Gastrocnemius medialis (tissue), 4 donors: Measurements from ENCODE around the gene TMEM217. TPM values are rescaled to one million over a fixed set of nuclear protein-coding genes. Genes with fewer than 3 reads are reported as not detected.

Experiments used
- ATAC-seq, 2 donors: fragments of 150-250 bp; one replicate each; pipeline ENCODE4 v1.9.1; 2016
- DNase-seq, 2 donors: peaks; one replicate each; pipeline ENCODE4 v3.0.0-alpha.2; 2019
- H3K27ac ChIP-seq, 4 donors: fragments of 200-600 bp; sonication (generic); 1 replicate in 1 of 4; 2 replicates in 3 of 4; pipeline ENCODE4 v1.5.1; 2016 to 2018; ENCODE audit warnings: mild to moderate bottlenecking in 2 of 4, moderate library complexity in 1 of 4
- H3K27me3 ChIP-seq, 3 donors: fragments of 200-600 bp; sonication (generic) in 2 of 3; 1 replicate in 1 of 3; 2 replicates in 2 of 3; pipeline versions ENCODE4 v1.5.1 to v1.6.0; 2016 to 2019; ENCODE audit warnings: mild to moderate bottlenecking in 1 of 3, moderate library complexity in 1 of 3
- H3K36me3 ChIP-seq, 2 donors: fragments of 200-600 bp; sonication (generic) in 1 of 2; one replicate each; pipeline ENCODE4 v1.5.1; 2017 to 2018
- H3K4me1 ChIP-seq, 2 donors: fragments of 200-600 bp; sonication (generic) in 1 of 2; one replicate each; pipeline ENCODE4 v1.5.1; 2016 to 2017; ENCODE audit warnings: mild to moderate bottlenecking in 2 of 2
- H3K4me3 ChIP-seq, 4 donors: fragments of 200-600 bp; sonication (generic) in 3 of 4; 1 replicate in 1 of 4; 2 replicates in 3 of 4; pipeline ENCODE4 v1.5.1; 2016 to 2019; ENCODE audit warnings: mild to moderate bottlenecking in 2 of 4
- H3K9me3 ChIP-seq, 3 donors: fragments of 200-600 bp; sonication (generic) in 2 of 3; 1 replicate in 1 of 3; 2 replicates in 2 of 3; pipeline ENCODE4 v1.5.1; 2016 to 2019
- CTCF ChIP-seq, 5 experiments: fragments of 450-650 bp in 3 of 5; fragments of 200-600 bp in 2 of 5; sonication (generic) in 2 of 5; IDR thresholded peaks in 4 of 5; conservative IDR thresholded peaks in 1 of 5; 1 replicate in 4 of 5; 2 replicates in 1 of 5; pipeline ENCODE4 v1.5.1; 2016 to 2019; ENCODE audit warnings: antibody characterized with exemption in 5 of 5, mild to moderate bottlenecking in 3 of 5, moderate library complexity in 3 of 5
- POLR2A ChIP-seq, 2 donors: fragments of 450-650 bp; IDR thresholded peaks; one replicate each; pipeline ENCODE4 v1.6.1; 2017; ENCODE audit warnings: antibody characterized with exemption in 2 of 2, mild to moderate bottlenecking in 2 of 2, moderate library complexity in 2 of 2
- in situ Hi-C, 4 donors: fragments of 200-750 bp; cut with MboI; loops; one replicate each; pipeline versions ENCODE4 v1.15.0 to v1.8.0; 2017; ENCODE audit warnings: low sequenced_read_pairs in 4 of 4
- intact Hi-C: fragments of 100-400 bp; cut with DNase I; formaldehyde crosslinking; loops from one replicate; pipeline ENCODE4 v1.15.1; 2023; ENCODE audit warnings: low total_unique reads
- total RNA-seq, 4 donors: library from RNA; depleted of rRNA; stranded (reverse); fragments of >200 nt; gene quantifications; one replicate each; pipeline versions ENCODE4 v1.1.0 to v1.2.3, GENCODE V29; 2016

Gene TMEM217
- total RNA-seq, 4 donors from 2014 or later, result 0.22 TPM; not detected in 3

DNA sequence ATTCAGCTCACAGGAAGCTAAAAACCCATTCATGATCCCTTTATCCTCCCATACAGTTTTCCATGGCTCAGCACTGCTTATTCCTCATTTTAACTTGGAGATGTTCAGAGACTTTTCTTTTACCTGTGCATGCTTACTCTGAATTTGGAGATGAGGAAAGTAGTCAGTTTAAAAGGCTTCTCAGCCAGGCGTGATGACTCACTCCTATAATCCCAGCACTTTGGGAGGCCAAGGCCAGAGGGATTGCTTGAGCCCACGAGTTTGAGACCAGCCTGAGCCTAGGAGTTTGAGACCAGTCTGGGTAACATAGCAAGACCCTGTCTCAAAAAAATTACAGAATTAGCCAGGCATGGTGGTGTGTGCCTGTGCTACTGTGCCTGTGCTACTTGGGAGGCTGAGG is 30.3 kb upstream of the TMEM217 start:
- peaks cover 0 to 57% of the 10 kb centered on the region in 2 donors for H3K36me3 ChIP-seq
- TF ChIP-seq CTCF (IDR thresholded peaks at IDR 0.05 in 4 of 5, conservative IDR thresholded peaks at IDR 0.05 in 1 of 5), result no peak
- TF ChIP-seq POLR2A (IDR thresholded peaks at IDR 0.05), result no peak
- in situ Hi-C loops (no loop called here), intact Hi-C loops (loop anchor here (10.0 kb wide), 1 partner anchor 507 kb away; no protein-coding TSS in a partner anchor)
- no peak overlapping the region for H3K27ac ChIP-seq
- H3K9me3 ChIP-seq, result no peaks in the 10 kb centered on the region
- H3K27me3 ChIP-seq, result no peaks in the 10 kb centered on the region
- no peak overlapping the region for H3K4me3 ChIP-seq
- ATAC-seq (no peak), DNase-seq (no peak)
- peaks cover 15% of the 10 kb centered on the region in 2 donors for H3K4me1 ChIP-seq

- Histone ChIP-seq H3K4me1 (peaks cover 21% of the 10 kb centered on the region in 2 donors), H3K36me3 (peaks cover 0 to 54% of the 10 kb centered on the region in 2 donors)
- intact Hi-C loops, result loop anchor here (10.0 kb wide), 1 partner anchor 507 kb away; no protein-coding TSS in a partner anchor
Observed at GRCh38 chr6:37287519-37288157, 29.7 kb upstream of the TMEM217 start.

DNA sequence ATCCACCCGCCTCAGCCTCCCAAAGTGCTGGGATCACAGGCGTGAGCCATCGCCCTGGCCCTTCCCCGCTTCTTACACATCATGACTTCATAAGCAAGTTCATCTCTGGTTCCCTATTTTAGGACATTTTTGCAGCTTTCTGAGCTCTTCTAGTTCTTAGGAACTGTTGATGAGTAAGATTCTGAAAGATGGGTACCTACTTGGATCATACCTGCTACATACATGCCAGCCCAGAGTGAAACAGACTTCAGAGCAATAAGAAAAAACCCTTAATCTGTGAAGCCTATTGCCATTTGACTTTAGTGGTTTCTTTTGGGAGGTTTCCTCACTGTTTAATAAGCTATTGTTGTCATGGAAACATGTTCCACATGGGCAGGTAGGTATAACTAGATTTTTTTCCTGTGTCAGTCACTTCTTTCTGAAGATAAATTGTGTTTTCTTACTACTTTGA is 27.9 kb upstream of the TMEM217 start:
- Histone ChIP-seq H3K9me3 (no peaks in the 10 kb centered on the region), H3K4me1 (peaks cover 39% of the 10 kb centered on the region in 2 donors), H3K27me3 (no peaks in the 10 kb centered on the region), H3K4me3 (no peak overlapping the region), H3K36me3 (peaks cover 0 to 37% of the 10 kb centered on the region in 2 donors), H3K27ac (no peak overlapping the region)
- TF ChIP-seq CTCF (IDR thresholded peaks at IDR 0.05 in 4 of 5, conservative IDR thresholded peaks at IDR 0.05 in 1 of 5) (no peak), POLR2A (IDR thresholded peaks at IDR 0.05) (no peak)
- DNase-seq (no peak), ATAC-seq (no peak)
- in situ Hi-C loops (no loop called here), intact Hi-C loops (loop anchor here (10.0 kb wide), 1 partner anchor 509 kb away; no protein-coding TSS in a partner anchor)

More at GRCh38 chr6:37287519-37288157, 29.7 kb upstream of the TMEM217 start:
- in situ Hi-C loops, result no loop called here
- no peak for TF ChIP-seq CTCF (IDR thresholded peaks at IDR 0.05 in 4 of 5, conservative IDR thresholded peaks at IDR 0.05 in 1 of 5)
- no peak overlapping the region for H3K4me3 ChIP-seq
- ATAC-seq (no peak), DNase-seq (no peak)
- no peak overlapping the region for H3K27ac ChIP-seq
- H3K9me3 ChIP-seq, result no peaks in the 10 kb centered on the region
- H3K27me3 ChIP-seq, result no peaks in the 10 kb centered on the region

DNA sequence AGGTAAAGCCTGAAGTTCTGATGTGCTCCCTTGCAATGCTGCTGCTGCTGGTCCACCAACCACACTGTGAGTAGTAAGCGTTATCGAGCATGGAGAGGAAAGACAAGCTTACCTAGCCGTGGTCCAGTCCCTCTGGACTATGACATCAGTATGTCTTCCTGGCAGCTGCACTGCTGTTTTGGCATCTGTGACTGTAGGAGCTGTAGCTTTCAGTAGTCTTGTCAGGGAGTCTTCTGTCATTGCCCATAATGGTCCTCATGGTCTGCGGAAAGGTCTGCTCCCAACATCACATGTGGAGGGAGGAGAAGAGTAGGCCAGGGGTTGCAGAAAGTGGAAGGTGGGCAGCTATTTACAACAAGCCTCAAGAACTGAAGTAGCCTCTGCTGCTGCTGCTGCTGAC is 26.8 kb upstream of the TMEM217 start:
- H3K27ac ChIP-seq, result peak overlapping the region; percentile 92 to 97 (median 94)
- peaks cover 49% of the 10 kb centered on the region in 2 donors for H3K4me1 ChIP-seq
- intact Hi-C loops, result loop anchor here (10.0 kb wide), 1 partner anchor 510 kb away; no protein-coding TSS in a partner anchor

More for the DNA sequence above, 26.8 kb upstream of the TMEM217 start:
- Histone ChIP-seq H3K9me3 (no peaks in the 10 kb centered on the region), H3K36me3 (peaks cover 0 to 35% of the 10 kb centered on the region in 2 donors), H3K27me3 (no peaks in the 10 kb centered on the region), H3K4me3 (no peak overlapping the region)
- no peak for TF ChIP-seq CTCF (IDR thresholded peaks at IDR 0.05 in 4 of 5, conservative IDR thresholded peaks at IDR 0.05 in 1 of 5)
- TF ChIP-seq POLR2A (IDR thresholded peaks at IDR 0.05), result no peak
- ATAC-seq, result no peak
- no peak for DNase-seq
- in situ Hi-C loops, result no loop called here
